SK-N-SH treated with all-trans-retinoic acid at 6 μM for 48 hours (cell line): ENCODE data around the gene RAVER2.

Experiments used
- ATAC-seq: fragments of 200-7000 bp; cut with Tn5 transposase; 3 replicates; pipeline ENCODE4 v1.9.1; 2020; ENCODE audit warnings: mild to moderate bottlenecking, moderate library complexity
- ARNTL ChIP-seq: fragments of 450-650 bp; formaldehyde crosslinking; IDR thresholded peaks from 2 replicates; pipeline ENCODE4 v1.5.0; 2020; ENCODE audit warnings: low read depth, mild to moderate bottlenecking, moderate library complexity, borderline replicate concordance
- CSDC2 ChIP-seq: fragments of 250-450 bp; sonication (Bioruptor Pico); IDR thresholded peaks from 2 replicates; pipeline ENCODE4 v1.5.0; 2020; ENCODE audit warnings: mild to moderate bottlenecking, moderate library complexity
- ESRRG ChIP-seq: fragments of 250-450 bp; sonication (Bioruptor Pico); IDR thresholded peaks from 2 replicates; pipeline ENCODE4 v1.6.1; 2021; ENCODE audit warnings: mild to moderate bottlenecking
- GLIS3 ChIP-seq: fragments of 250-450 bp; sonication (Bioruptor Pico); IDR thresholded peaks from 2 replicates; pipeline ENCODE4 v1.5.0; 2020; ENCODE audit warnings: mild to moderate bottlenecking, moderate library complexity
- ISL1 ChIP-seq: fragments of 250-450 bp; sonication (Bioruptor Pico); IDR thresholded peaks from 2 replicates; pipeline ENCODE4 v2.1.2; 2022; ENCODE audit warnings: mild to moderate bottlenecking, moderate library complexity
- PPARA ChIP-seq: fragments of 250-450 bp; sonication (Bioruptor Pico); IDR thresholded peaks from 2 replicates; pipeline ENCODE4 v1.5.0; 2020; ENCODE audit warnings: mild to moderate bottlenecking, borderline replicate concordance
- RARB ChIP-seq: fragments of 250-450 bp; sonication (Bioruptor Pico); IDR thresholded peaks from 2 replicates; pipeline ENCODE4 v1.8.0; 2021; ENCODE audit warnings: mild to moderate bottlenecking, moderate library complexity
- SNAI2 ChIP-seq: fragments of 250-450 bp; sonication (Bioruptor Pico); IDR thresholded peaks from 2 replicates; pipeline ENCODE4 v1.5.0; 2020; ENCODE audit warnings: mild to moderate bottlenecking, moderate library complexity
- TCF4 ChIP-seq: fragments of 250-450 bp; sonication (Bioruptor Pico); IDR thresholded peaks from 2 replicates; pipeline ENCODE4 v1.8.0; 2021; ENCODE audit warnings: mild to moderate bottlenecking, moderate library complexity, borderline replicate concordance
- TOX ChIP-seq: fragments of 250-450 bp; sonication (Bioruptor Pico); IDR thresholded peaks from 2 replicates; pipeline ENCODE4 v1.8.0; 2021; ENCODE audit warnings: mild to moderate bottlenecking, moderate library complexity, borderline replicate concordance
- ZC3H10 ChIP-seq: fragments of 250-450 bp; sonication (Bioruptor Pico); IDR thresholded peaks from 2 replicates; pipeline ENCODE4 v1.5.1; 2021; ENCODE audit warnings: mild to moderate bottlenecking, moderate library complexity
- ZFP3 ChIP-seq: fragments of 250-450 bp; sonication (Bioruptor Pico); IDR thresholded peaks from 2 replicates; pipeline ENCODE4 v1.5.0; 2020; ENCODE audit warnings: mild to moderate bottlenecking, moderate library complexity
- ZFP30 ChIP-seq: fragments of 450-650 bp; formaldehyde crosslinking; IDR thresholded peaks from 2 replicates; pipeline ENCODE4 v1.5.0; 2022; ENCODE audit warnings: mild to moderate bottlenecking, moderate library complexity
- ZNF565 ChIP-seq: fragments of 450-650 bp; formaldehyde crosslinking; conservative IDR thresholded peaks from 2 replicates; pipeline ENCODE4 v1.5.0; 2020; ENCODE audit warnings: low read depth, mild to moderate bottlenecking, moderate library complexity
- ZNF8 ChIP-seq: fragments of 450-650 bp; formaldehyde crosslinking; IDR thresholded peaks from 2 replicates; pipeline ENCODE4 v1.5.0; 2020; ENCODE audit warnings: mild to moderate bottlenecking, moderate library complexity
- TF ChIP-seq, protein P1 (sequence below): fragments of 250-450 bp; sonication (Bioruptor Pico); IDR thresholded peaks from 2 replicates; pipeline ENCODE4 v1.5.0; 2020; ENCODE audit warnings: mild to moderate bottlenecking, moderate library complexity
- TF ChIP-seq, protein P2 (sequence below): fragments of 250-450 bp; sonication (Bioruptor Pico); IDR thresholded peaks from 2 replicates; pipeline ENCODE4 v1.8.0; 2021; ENCODE audit warnings: low read depth, mild to moderate bottlenecking, moderate library complexity, borderline replicate concordance
- TF ChIP-seq, protein P3 (sequence below): fragments of 250-450 bp; sonication (Bioruptor Pico); IDR thresholded peaks from 2 replicates; pipeline ENCODE4 v1.5.1; 2020; ENCODE audit warnings: low read depth, mild to moderate bottlenecking, moderate library complexity
- TF ChIP-seq, protein P4 (sequence below): fragments of 250-450 bp; sonication (Bioruptor Pico); IDR thresholded peaks from 2 replicates; pipeline ENCODE4 v1.5.1; 2021; ENCODE audit warnings: mild to moderate bottlenecking, moderate library complexity
- TF ChIP-seq, protein P5 (sequence below): fragments of 250-450 bp; sonication (Bioruptor Pico); IDR thresholded peaks from 2 replicates; pipeline ENCODE4 v1.8.0; 2020; ENCODE audit warnings: mild to moderate bottlenecking, moderate library complexity, borderline replicate concordance

RAVER2 gene

DNA sequence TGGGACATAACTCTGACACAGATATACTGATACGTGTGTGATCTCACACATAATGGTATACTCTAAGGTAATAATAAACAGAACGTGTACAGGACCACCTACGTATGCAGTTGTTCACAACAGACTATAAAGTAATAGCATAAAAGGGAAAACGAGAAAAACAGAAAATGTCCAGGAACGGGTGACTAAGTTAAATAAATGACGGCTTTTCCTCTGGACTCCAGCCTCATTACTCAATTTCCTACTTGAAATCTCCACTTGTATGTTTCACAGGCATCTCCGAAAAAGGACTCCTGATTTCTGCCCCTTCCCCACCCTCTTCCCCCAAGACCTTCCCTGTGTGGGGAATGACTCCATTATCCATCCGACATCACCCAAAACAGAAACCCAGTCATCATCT, 126.4 kb downstream of the RAVER2 start:
- ATAC-seq, result no peak
- no peak for TF ChIP-seq ISL1
- TF ChIP-seq GLIS3 (CRISPR knock-in tag), result no peak
- TF ChIP-seq SNAI2 (CRISPR knock-in tag), result no peak
- TF ChIP-seq ARNTL (CRISPR knock-in tag), result no peak
- TF ChIP-seq TOX (CRISPR knock-in tag), result no peak
- TF ChIP-seq, protein P1, sequence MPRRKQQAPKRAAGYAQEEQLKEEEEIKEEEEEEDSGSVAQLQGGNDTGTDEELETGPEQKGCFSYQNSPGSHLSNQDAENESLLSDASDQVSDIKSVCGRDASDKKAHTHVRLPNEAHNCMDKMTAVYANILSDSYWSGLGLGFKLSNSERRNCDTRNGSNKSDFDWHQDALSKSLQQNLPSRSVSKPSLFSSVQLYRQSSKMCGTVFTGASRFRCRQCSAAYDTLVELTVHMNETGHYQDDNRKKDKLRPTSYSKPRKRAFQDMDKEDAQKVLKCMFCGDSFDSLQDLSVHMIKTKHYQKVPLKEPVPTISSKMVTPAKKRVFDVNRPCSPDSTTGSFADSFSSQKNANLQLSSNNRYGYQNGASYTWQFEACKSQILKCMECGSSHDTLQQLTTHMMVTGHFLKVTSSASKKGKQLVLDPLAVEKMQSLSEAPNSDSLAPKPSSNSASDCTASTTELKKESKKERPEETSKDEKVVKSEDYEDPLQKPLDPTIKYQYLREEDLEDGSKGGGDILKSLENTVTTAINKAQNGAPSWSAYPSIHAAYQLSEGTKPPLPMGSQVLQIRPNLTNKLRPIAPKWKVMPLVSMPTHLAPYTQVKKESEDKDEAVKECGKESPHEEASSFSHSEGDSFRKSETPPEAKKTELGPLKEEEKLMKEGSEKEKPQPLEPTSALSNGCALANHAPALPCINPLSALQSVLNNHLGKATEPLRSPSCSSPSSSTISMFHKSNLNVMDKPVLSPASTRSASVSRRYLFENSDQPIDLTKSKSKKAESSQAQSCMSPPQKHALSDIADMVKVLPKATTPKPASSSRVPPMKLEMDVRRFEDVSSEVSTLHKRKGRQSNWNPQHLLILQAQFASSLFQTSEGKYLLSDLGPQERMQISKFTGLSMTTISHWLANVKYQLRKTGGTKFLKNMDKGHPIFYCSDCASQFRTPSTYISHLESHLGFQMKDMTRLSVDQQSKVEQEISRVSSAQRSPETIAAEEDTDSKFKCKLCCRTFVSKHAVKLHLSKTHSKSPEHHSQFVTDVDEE (CRISPR knock-in tag), result no peak

DNA sequence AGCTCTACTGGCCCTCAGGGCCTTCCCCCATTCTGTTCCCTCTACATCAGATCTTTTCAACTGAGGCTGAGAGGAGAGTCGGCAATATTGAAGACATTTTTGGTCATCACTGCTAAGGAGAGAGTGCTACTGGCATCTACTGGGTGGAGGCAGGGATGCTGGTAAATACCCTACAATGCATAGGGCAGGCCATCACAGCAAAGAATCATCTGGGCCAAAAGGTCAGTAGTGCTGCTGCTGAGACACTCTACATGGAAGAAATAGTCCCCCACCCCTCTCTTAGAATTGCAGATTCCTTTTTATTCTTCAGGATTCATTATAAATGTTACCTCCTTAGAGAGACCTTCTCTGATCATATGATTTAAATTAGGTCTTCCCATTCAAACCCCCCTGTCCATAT, 127.2 kb downstream of the RAVER2 start:
- ATAC-seq, result no peak
- TF ChIP-seq ISL1 (no peak), ESRRG (CRISPR knock-in tag) (no peak), ARNTL (CRISPR knock-in tag) (no peak), TCF4 (no peak), ZNF565 (CRISPR knock-in tag) (no peak), RARB (CRISPR knock-in tag) (no peak), ZFP3 (CRISPR knock-in tag) (no peak), ZFP30 (CRISPR knock-in tag) (no peak), GLIS3 (CRISPR knock-in tag) (no peak)
- TF ChIP-seq, protein P2, sequence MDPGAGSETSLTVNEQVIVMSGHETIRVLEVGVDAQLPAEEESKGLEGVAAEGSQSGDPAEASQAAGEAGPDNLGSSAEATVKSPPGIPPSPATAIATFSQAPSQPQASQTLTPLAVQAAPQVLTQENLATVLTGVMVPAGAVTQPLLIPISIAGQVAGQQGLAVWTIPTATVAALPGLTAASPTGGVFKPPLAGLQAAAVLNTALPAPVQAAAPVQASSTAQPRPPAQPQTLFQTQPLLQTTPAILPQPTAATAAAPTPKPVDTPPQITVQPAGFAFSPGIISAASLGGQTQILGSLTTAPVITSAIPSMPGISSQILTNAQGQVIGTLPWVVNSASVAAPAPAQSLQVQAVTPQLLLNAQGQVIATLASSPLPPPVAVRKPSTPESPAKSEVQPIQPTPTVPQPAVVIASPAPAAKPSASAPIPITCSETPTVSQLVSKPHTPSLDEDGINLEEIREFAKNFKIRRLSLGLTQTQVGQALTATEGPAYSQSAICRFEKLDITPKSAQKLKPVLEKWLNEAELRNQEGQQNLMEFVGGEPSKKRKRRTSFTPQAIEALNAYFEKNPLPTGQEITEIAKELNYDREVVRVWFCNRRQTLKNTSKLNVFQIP, result no peak
- TF ChIP-seq, protein P3, sequence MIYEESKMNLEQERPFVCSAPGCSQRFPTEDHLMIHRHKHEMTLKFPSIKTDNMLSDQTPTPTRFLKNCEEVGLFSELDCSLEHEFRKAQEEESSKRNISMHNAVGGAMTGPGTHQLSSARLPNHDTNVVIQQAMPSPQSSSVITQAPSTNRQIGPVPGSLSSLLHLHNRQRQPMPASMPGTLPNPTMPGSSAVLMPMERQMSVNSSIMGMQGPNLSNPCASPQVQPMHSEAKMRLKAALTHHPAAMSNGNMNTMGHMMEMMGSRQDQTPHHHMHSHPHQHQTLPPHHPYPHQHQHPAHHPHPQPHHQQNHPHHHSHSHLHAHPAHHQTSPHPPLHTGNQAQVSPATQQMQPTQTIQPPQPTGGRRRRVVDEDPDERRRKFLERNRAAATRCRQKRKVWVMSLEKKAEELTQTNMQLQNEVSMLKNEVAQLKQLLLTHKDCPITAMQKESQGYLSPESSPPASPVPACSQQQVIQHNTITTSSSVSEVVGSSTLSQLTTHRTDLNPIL (CRISPR knock-in tag), result no peak
- TF ChIP-seq, protein P4, sequence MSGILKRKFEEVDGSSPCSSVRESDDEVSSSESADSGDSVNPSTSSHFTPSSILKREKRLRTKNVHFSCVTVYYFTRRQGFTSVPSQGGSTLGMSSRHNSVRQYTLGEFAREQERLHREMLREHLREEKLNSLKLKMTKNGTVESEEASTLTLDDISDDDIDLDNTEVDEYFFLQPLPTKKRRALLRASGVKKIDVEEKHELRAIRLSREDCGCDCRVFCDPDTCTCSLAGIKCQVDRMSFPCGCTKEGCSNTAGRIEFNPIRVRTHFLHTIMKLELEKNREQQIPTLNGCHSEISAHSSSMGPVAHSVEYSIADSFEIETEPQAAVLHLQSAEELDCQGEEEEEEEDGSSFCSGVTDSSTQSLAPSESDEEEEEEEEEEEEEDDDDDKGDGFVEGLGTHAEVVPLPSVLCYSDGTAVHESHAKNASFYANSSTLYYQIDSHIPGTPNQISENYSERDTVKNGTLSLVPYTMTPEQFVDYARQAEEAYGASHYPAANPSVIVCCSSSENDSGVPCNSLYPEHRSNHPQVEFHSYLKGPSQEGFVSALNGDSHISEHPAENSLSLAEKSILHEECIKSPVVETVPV (CRISPR knock-in tag), result no peak
- TF ChIP-seq, protein P1 (CRISPR knock-in tag), result no peak

DNA sequence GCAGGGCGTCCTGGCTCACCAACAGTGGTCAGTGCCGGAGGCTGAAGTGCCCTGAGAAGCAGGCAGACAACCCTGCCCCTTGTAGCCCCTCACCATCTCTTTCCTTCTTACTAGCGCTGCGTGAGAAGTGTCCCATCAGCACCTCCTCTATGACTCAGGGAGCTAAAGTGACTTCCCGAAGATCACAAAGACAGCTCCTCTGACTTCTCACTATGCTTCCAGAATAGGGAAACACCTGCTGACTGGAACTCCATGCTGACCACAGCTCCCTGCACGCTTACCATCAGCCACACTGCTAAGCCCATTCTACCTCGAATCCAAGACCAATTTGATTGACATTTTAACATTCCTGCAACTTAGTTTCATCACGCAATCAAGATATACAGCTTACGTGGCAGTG, 128.7 kb downstream of the RAVER2 start:
- TF ChIP-seq ZNF8 (CRISPR knock-in tag), result no peak
- TF ChIP-seq ZFP30 (CRISPR knock-in tag), result no peak
- TF ChIP-seq RARB (CRISPR knock-in tag), result no peak
- no peak for TF ChIP-seq TCF4
- TF ChIP-seq CSDC2 (CRISPR knock-in tag), result no peak
- no peak for TF ChIP-seq ZC3H10 (CRISPR knock-in tag)
- TF ChIP-seq, protein P5, sequence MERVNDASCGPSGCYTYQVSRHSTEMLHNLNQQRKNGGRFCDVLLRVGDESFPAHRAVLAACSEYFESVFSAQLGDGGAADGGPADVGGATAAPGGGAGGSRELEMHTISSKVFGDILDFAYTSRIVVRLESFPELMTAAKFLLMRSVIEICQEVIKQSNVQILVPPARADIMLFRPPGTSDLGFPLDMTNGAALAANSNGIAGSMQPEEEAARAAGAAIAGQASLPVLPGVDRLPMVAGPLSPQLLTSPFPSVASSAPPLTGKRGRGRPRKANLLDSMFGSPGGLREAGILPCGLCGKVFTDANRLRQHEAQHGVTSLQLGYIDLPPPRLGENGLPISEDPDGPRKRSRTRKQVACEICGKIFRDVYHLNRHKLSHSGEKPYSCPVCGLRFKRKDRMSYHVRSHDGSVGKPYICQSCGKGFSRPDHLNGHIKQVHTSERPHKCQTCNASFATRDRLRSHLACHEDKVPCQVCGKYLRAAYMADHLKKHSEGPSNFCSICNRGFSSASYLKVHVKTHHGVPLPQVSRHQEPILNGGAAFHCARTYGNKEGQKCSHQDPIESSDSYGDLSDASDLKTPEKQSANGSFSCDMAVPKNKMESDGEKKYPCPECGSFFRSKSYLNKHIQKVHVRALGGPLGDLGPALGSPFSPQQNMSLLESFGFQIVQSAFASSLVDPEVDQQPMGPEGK (CRISPR knock-in tag), result no peak
- TF ChIP-seq, protein P3 (CRISPR knock-in tag), result no peak
- no peak for TF ChIP-seq ISL1
- no peak for TF ChIP-seq SNAI2 (CRISPR knock-in tag)
- TF ChIP-seq, protein P1 (CRISPR knock-in tag), result no peak
- no peak for TF ChIP-seq ARNTL (CRISPR knock-in tag)
- TF ChIP-seq TOX (CRISPR knock-in tag), result no peak
- no peak for TF ChIP-seq GLIS3 (CRISPR knock-in tag)
- no peak for TF ChIP-seq ZFP3 (CRISPR knock-in tag)
- TF ChIP-seq ZNF565 (CRISPR knock-in tag), result no peak
- TF ChIP-seq PPARA, result no peak
- TF ChIP-seq, all 23 proteins: peak for 0
- no peak for ATAC-seq
